HepG2 (cell line): Measurements from ENCODE around the gene STK39. TPM values are rescaled to one million over a fixed set of nuclear protein-coding genes. Genes with fewer than 3 reads are reported as not detected.

Experiments used
- BCLAF1 ChIP-seq: fragments of 450-650 bp; IDR thresholded peaks from 2 replicates; pipeline ENCODE4 v1.6.1; 2017; ENCODE audit warnings: mild to moderate bottlenecking
- CEBPG ChIP-seq: IDR thresholded peaks from 2 replicates; pipeline ENCODE4 v1.6.1; 2016
- ERF ChIP-seq: IDR thresholded peaks from 2 replicates; pipeline ENCODE4 v1.6.1; 2018; ENCODE audit warnings: missing biosample characterization, missing genetic modification reagents
- HDAC2 ChIP-seq: sonication (generic); formaldehyde crosslinking; IDR thresholded peaks from 2 replicates; pipeline ENCODE4 v1.4.0; 2020; ENCODE audit warnings: missing genetic modification reagents
- HOXA3 ChIP-seq: sonication (generic); formaldehyde crosslinking; IDR thresholded peaks from 2 replicates; pipeline ENCODE4 v1.5.0; 2020; ENCODE audit warnings: missing genetic modification reagents
- KLF16 ChIP-seq, 2 experiments: sonication (generic) in 1 of 2; formaldehyde crosslinking in 1 of 2; IDR thresholded peaks; 2 replicates each; pipeline versions ENCODE4 v1.6.1 to v1.8.0; 2016 to 2023; ENCODE audit warnings: missing genetic modification reagents in 2 of 2, missing compliant biosample characterization in 1 of 2
- RCOR2 ChIP-seq: IDR thresholded peaks from 2 replicates; pipeline ENCODE4 v1.6.1; 2016; ENCODE audit warnings: missing biosample characterization, missing genetic modification reagents
- SOX5 ChIP-seq: IDR thresholded peaks from 2 replicates; pipeline ENCODE4 v1.6.1; 2016; ENCODE audit warnings: borderline replicate concordance
- TFAP4 ChIP-seq: sonication (generic); IDR thresholded peaks from 2 replicates; pipeline ENCODE4 v1.6.1; 2016; ENCODE audit warnings: low read depth, borderline replicate concordance
- ZHX2 ChIP-seq, 2 experiments: sonication (generic) in 1 of 2; formaldehyde crosslinking in 1 of 2; IDR thresholded peaks; 2 replicates each; pipeline versions ENCODE4 v1.6.1 to v1.9.0; 2014 to 2022; ENCODE audit warnings: antibody characterized with exemption in 1 of 2, borderline replicate concordance in 1 of 2, inconsistent platforms in 1 of 2, low read depth in 1 of 2, missing genetic modification reagents in 1 of 2
- ZNF142 ChIP-seq: sonication (generic); formaldehyde crosslinking; IDR thresholded peaks from 2 replicates; pipeline ENCODE4 v1.4.0; 2020; ENCODE audit warnings: missing genetic modification reagents
- ZNF644 ChIP-seq: IDR thresholded peaks from 2 replicates; pipeline ENCODE4 v1.6.1; 2016; ENCODE audit warnings: low read depth
- ZNF691 ChIP-seq: sonication (generic); formaldehyde crosslinking; IDR thresholded peaks from 2 replicates; pipeline ENCODE4 v1.4.0; 2020; ENCODE audit warnings: missing genetic modification reagents, low read depth, mild to moderate bottlenecking, borderline replicate concordance
- polyA plus RNA-seq, 8 experiments: library from polyadenylated mRNA; depleted of rRNA in 3 of 8; stranded (reverse) in 7 of 8; unstranded in 1 of 8; fragments of >200 nt; fragmentation: Illumina TruSeq in 4 of 8; extraction: Trizol in 4 of 8; gene quantifications; 2 replicates each; pipeline versions ENCODE4 v1.2.1 to v1.2.3, GENCODE V29; 2011 to 2016; ENCODE audit warnings: low read depth in 4 of 8, missing spikeins in 1 of 8, mixed read lengths in 1 of 8; ENCODE audit not compliant: insufficient read depth in 1 of 8
- total RNA-seq, 5 experiments: library from RNA; depleted of rRNA; stranded (reverse); fragments of >200 nt; fragmentation: Illumina TruSeq; extraction: Trizol; gene quantifications; 2 replicates each; pipeline ENCODE4 v1.2.3, GENCODE V29; 2016; ENCODE audit warnings: low read depth in 1 of 5

Gene STK39
- total and polyA plus RNA-seq, 2 of the 13 experiments (the other 11 are each of a cell fraction or from before 2014, with no cell fraction given) = 27.3 to 38.4 TPM

GRCh38 chr2:168244318-168244717, 3.1 kb downstream of the STK39 start (continued):
- TF ChIP-seq BCLAF1 = no peak
- 0 out of 2 replicates have a peak, but pooled peaks have one; percentile 60 for TF ChIP-seq ZNF142 (CRISPR knock-in tag)
- no peak for TF ChIP-seq ZNF691 (CRISPR knock-in tag)
- peak; percentile 72 for TF ChIP-seq HOXA3 (CRISPR knock-in tag)
- peak; percentile 59; the same call in 1 of the 2 replicates for TF ChIP-seq SOX5 (CRISPR knock-in tag)
- peak; percentile 81 for TF ChIP-seq ZNF644 (CRISPR knock-in tag)
- peak; percentile 61; the same call in 1 of the 2 replicates for TF ChIP-seq RCOR2 (CRISPR knock-in tag)
- TF ChIP-seq TFAP4 = peak; percentile 61; the same call in 1 of the 2 replicates
- 0 out of 2 replicates have a peak, but pooled peaks have one; percentile 51 for TF ChIP-seq ERF (CRISPR knock-in tag)
- peak; percentile 60; the same call in 1 of the 2 replicates for TF ChIP-seq ZHX2 (IDR thresholded peaks at IDR 0.05; ENCODE audit: low read depth)
- no peak for TF ChIP-seq ZHX2 (CRISPR knock-in tag; IDR thresholded peaks at IDR 0.05; ENCODE audit: borderline replicate concordance)
- TF ChIP-seq KLF16 (CRISPR knock-in tag; IDR thresholded peaks at IDR 0.05) = peak in 1 of 2 experiments; percentile 20; a peak in 1 of 4 replicates
- TF ChIP-seq HDAC2 (CRISPR knock-in tag) = 0 out of 2 replicates have a peak, but pooled peaks have one; percentile 19
- TF ChIP-seq CEBPG (CRISPR knock-in tag) = peak; percentile 50; the same call in 1 of the 2 replicates
